ENCODE results near the gene USPL1.
"Not testable (repeated sequence)": the region's sequence is repeated elsewhere in the genome, so short reads cannot be mapped to it uniquely, and the experiment has no call there.

The USPL1 gene

GRCh38 chr13:30639671-30640070 is 22.0 kb downstream of the USPL1 start:
- no peak overlapping the region for H3K4me3 ChIP-seq (ENCODE audit: low read depth, low read length)
- TF ChIP-seq CTCF (conservative IDR thresholded peaks at IDR 0.05; ENCODE audit: low read depth, low read length) = no peak
- DNase-seq (ENCODE audit: low read depth) = peak; percentile 24

- DNase-seq (ENCODE audit: low read depth); H3K4me3 ChIP-seq (ENCODE audit: low read depth, low read length): not testable (repeated sequence)
These were observed 23.5 kb downstream of the USPL1 start for GRCh38 chr13:30641173-30641572.

GRCh38 chr13:30645629-30646028 is 27.9 kb downstream of the USPL1 start:
- DNase-seq (ENCODE audit: low read depth) = no peak
- TF ChIP-seq CTCF (conservative IDR thresholded peaks at IDR 0.05; ENCODE audit: low read depth, low read length) = no peak
- no peak overlapping the region for H3K4me3 ChIP-seq (ENCODE audit: low read depth, low read length)

- no peak for DNase-seq (ENCODE audit: low read depth)
- no peak overlapping the region for H3K4me3 ChIP-seq (ENCODE audit: low read depth, low read length)
- no peak for TF ChIP-seq CTCF (conservative IDR thresholded peaks at IDR 0.05; ENCODE audit: low read depth, low read length)
These were observed 29.7 kb downstream of the USPL1 start for GRCh38 chr13:30647420-30647819.

GRCh38 chr13:30647824-30648521 is 30.3 kb downstream of the USPL1 start:
- H3K4me3 ChIP-seq (ENCODE audit: low read depth, low read length) = no peak overlapping the region
- DNase-seq (ENCODE audit: low read depth) = no peak
- TF ChIP-seq CTCF (conservative IDR thresholded peaks at IDR 0.05; ENCODE audit: low read depth, low read length) = no peak

GRCh38 chr13:30648522-30649012 is 30.8 kb downstream of the USPL1 start:
- no peak for DNase-seq (ENCODE audit: low read depth)
- no peak for TF ChIP-seq CTCF (conservative IDR thresholded peaks at IDR 0.05; ENCODE audit: low read depth, low read length)
- H3K4me3 ChIP-seq (ENCODE audit: low read depth, low read length) = no peak overlapping the region

- H3K4me3 ChIP-seq (ENCODE audit: low read depth, low read length) = not testable (repeated sequence)
- peak; percentile 47 for DNase-seq (ENCODE audit: low read depth)
These were observed 33.9 kb downstream of the USPL1 start for GRCh38 chr13:30651648-30652047.

- no peak for TF ChIP-seq CTCF (conservative IDR thresholded peaks at IDR 0.05; ENCODE audit: low read depth, low read length)
- H3K4me3 ChIP-seq (ENCODE audit: low read depth, low read length) = no peak overlapping the region
- DNase-seq (ENCODE audit: low read depth) = no peak
These were observed 35.1 kb downstream of the USPL1 start for GRCh38 chr13:30652746-30653386.

All from choroid plexus epithelial cell (primary cell).